ENCODE data around the gene POLE2.

DNA sequence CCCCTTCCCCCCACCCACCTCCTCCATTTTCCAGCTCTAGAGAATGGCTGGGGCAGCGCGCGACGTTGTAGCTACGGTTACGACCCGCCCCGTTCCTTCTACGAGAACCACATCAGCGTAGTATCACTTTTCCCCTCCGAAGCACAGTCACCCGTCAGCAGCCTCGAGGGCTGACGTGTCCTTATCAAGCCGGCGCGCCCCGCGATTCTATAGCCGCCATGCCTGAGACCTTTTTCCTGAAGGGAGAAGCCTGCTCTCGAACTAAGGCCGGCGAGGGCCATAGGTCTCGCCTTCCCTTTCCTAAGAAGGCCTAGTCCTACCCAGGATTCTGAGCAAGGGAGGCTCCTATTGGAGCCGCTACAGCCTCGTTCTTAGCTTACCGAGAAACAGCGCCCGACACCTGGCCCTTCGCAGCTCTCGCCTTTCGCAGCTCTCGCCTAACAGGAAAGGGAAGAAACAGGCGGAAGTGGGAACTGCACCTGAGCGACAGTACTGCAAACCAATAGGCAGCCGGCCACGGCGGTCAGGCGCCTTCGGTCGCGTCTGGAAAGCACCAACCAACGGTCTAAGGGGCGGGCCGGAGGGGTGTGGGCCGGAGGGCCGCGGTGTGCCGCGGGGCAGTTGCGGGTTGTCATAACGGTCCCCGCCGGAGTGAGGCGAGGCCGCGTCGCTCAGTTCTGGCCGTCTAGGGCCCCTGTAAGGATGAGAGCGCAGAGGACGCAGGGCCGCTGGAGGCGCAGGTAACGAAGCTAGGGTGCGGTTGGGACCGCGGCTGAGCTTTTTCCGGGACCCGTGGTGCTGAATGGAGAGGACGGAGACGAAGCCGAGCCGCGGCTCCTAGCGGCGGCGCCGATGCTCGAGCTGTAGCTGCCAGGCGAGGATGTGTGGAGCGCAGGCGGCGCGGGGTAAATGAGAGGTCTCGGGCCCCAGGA, 67.6 kb downstream of the POLE2 start, which contains the start of the genes MGAT2 and RPL36AL:
- TF ChIP-seq, protein P1, sequence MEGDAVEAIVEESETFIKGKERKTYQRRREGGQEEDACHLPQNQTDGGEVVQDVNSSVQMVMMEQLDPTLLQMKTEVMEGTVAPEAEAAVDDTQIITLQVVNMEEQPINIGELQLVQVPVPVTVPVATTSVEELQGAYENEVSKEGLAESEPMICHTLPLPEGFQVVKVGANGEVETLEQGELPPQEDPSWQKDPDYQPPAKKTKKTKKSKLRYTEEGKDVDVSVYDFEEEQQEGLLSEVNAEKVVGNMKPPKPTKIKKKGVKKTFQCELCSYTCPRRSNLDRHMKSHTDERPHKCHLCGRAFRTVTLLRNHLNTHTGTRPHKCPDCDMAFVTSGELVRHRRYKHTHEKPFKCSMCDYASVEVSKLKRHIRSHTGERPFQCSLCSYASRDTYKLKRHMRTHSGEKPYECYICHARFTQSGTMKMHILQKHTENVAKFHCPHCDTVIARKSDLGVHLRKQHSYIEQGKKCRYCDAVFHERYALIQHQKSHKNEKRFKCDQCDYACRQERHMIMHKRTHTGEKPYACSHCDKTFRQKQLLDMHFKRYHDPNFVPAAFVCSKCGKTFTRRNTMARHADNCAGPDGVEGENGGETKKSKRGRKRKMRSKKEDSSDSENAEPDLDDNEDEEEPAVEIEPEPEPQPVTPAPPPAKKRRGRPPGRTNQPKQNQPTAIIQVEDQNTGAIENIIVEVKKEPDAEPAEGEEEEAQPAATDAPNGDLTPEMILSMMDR (IDR thresholded peaks at IDR 0.05; ENCODE audit: insufficient read depth, low read length, poor library complexity, severe bottlenecking), result peak; percentile 26
- TF ChIP-seq EZH2phosphoT487 (conservative IDR thresholded peaks at IDR 0.05; ENCODE audit: low read length), result no peak

Measured in SU-DHL-6 (cell line).